Spinal cord (tissue), 10 donors: ENCODE results near the gene ENTR1. TPM values are rescaled to one million over a fixed set of nuclear protein-coding genes. Genes with fewer than 3 reads are reported as not detected.

Experiments used
- DNase-seq, 6 donors: peaks; one replicate each; pipeline versions ENCODE4 v3.0.0 to v3.0.0-alpha.2; 2013 to 2015; ENCODE audit warnings: low spot score in 6 of 6, low read depth in 4 of 6
- H3K27ac ChIP-seq: one replicate; pipeline ENCODE4 v1.5.1; 2013; ENCODE audit warnings: low read depth, low read length, control low read depth
- H3K27me3 ChIP-seq: one replicate; pipeline ENCODE4 v1.6.1; 2013; ENCODE audit warnings: low read length; ENCODE audit not compliant: control insufficient read depth, insufficient read depth
- H3K36me3 ChIP-seq: one replicate; pipeline ENCODE4 v1.6.1; 2013; ENCODE audit warnings: low read length; ENCODE audit not compliant: control insufficient read depth, insufficient read depth
- H3K4me1 ChIP-seq: one replicate; pipeline ENCODE4 v1.6.1; 2013; ENCODE audit warnings: low read length; ENCODE audit not compliant: control insufficient read depth, insufficient read depth
- H3K4me3 ChIP-seq: one replicate; pipeline ENCODE4 v1.5.1; 2013; ENCODE audit warnings: low read depth, low read length, control low read depth
- H3K9me3 ChIP-seq: one replicate; pipeline ENCODE4 v1.6.1; 2013; ENCODE audit warnings: low read length; ENCODE audit not compliant: control insufficient read depth, insufficient read depth
- WGBS: methylation state at CpG from one replicate; pipeline ENCODE4 v1.1.5; 2013; ENCODE audit warnings: missing lambda C conversion rate; ENCODE audit not compliant: insufficient coverage; 5-methylcytosine and 5-hydroxymethylcytosine counted together
- polyA plus RNA-seq, 2 donors: library from polyadenylated mRNA; unstranded; fragments of 120-200 nt; gene quantifications; one replicate each; pipeline ENCODE4 v1.2.1, GENCODE V29; 2013; ENCODE audit not compliant: insufficient read length in 2 of 2
- total RNA-seq, 2 donors: library from RNA; depleted of rRNA in 1 of 2; stranded (reverse); fragments of 120-200 nt in 1 of 2; fragments of >200 nt in 1 of 2; gene quantifications; one replicate each; pipeline versions ENCODE4 v1.2.3 to v1.2.4, GENCODE V29; 2013 to 2014
- donor health status: healthy.

Gene ENTR1
- total and polyA plus RNA-seq, 4 donors: 22.9 to 69.7 (median 42.7) TPM

DNA sequence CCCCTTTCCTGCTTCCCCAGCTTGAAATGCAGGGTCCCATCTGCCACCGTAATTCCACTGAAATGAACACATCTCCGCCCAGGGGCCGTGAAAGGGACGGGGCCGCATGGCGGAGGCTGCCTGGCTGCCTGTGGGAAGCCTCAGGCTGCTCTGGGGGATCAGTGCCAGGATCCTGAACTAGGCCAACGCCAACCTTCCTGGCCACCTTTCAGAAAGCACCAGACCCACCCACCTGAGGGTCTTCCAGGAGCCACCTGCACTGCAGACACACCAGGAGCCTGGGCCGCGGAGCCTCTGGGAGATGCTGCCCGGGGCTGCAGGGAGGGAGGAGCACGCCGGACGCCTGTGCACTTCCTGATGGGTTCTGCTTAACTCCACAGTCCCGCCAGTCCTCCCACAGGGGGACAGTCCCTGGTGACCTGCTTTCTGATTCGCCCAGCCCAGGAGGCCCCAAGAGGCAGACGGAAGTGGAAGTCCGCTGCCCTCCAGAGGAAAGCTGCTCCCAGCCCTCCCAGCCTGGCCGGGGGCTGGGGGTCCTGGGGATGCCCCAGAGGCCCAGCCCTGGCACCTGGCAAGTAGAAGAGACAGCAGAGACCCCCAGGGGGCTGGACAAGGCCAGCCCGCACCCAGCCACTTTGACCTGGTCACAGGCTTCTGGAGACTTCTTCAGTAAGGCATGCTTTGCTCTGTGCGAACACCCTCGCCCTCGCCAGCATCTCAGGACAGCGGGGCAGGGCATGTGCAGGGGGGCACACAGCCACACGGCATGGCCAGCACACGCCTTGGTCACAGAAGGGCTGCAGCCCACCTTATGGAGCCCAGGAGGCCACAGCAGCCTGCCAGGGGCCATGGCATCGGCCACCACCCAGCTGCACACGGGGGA, 36.9 kb downstream of the ENTR1 start, which contains the start of gene CARD9:
Gene CARD9 (minus strand): TSS at position 370 of the 883 bp plus-strand sequence. CDS start 1,591 bp downstream, outside the sequence.
- DNase-seq: peak in 1 of 6 donors; percentile 37
- H3K27ac ChIP-seq: peak within 1 kb of the TSS; percentile 25
- H3K27me3 ChIP-seq: no peaks in the 10 kb centered on the region
- H3K4me1 ChIP-seq: peaks cover 23% of the 10 kb centered on the region
- WGBS: 54% methylated on average over 27 of the region's 27 CpGs
- H3K36me3 ChIP-seq: peaks cover 77% of the 10 kb centered on the region
- peak within 1 kb of the TSS; percentile 9 for H3K4me3 ChIP-seq
- H3K9me3 ChIP-seq: no peaks in the 10 kb centered on the region

DNA sequence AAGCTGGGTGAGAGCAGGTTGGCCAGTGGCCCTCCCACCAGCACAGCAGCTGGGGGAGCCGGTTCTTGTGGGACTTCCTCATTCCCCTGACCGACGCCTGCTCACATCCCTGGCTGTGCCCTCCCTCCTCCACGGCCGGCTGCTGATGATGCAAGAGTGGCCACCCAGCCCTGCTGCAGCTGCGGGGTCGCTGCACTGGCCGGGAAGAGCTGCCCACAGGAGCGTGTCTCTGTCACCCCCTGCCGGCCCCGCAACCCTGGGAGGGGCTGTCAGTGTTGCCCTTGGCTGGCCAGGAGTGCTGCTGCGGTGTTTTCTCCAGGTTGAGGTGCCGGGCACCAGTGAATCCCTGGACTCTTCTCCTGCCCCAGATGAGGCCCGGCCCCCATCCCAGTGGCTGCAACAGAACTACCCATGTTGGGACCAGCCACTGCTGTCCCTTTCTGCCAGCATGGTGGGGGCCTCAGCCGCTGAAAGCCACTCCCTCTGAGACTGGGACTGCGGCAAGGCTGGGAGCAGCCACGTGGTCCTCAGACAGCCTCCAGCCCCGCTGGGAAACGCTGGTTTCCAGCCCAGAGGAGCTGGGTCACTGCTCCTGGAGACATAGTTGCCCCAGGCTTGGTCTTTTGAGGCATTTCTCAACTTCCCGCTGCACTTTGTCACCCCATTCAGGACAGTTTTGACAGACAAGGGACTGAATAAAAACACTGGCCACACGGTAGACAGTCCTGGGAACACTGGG, 37.7 kb downstream of the ENTR1 start:
- H3K27me3 ChIP-seq: no peaks in the 10 kb centered on the region
- peaks cover 69% of the 10 kb centered on the region for H3K36me3 ChIP-seq
- DNase-seq: peak in 1 of 6 donors; percentile 31
- H3K9me3 ChIP-seq: no peaks in the 10 kb centered on the region
- peak overlapping the region; percentile 25 for H3K27ac ChIP-seq
- 30% methylated on average over 21 of the region's 21 CpGs for WGBS
- peaks cover 23% of the 10 kb centered on the region for H3K4me1 ChIP-seq
- H3K4me3 ChIP-seq: no peak overlapping the region

DNA sequence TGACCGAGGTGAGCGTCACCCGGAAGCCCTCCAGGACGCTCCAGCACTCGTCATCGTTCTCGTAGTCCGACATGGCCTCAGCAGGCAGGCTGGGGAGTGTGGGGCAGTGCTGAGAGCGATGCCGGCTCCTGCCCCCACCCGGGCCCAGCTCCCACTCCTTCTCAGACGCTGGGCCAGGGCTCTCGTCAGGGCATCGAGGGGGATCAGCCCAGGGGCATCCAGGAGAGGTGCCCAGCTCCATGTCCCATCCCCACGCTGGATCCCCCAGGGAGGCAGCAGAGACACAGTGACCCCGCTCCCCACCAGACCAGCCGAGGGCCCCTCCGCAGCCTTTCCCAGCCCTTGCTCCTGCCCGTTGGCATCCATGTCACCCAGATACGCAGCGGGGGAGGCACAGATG, 38.4 kb downstream of the ENTR1 start:
- Histone ChIP-seq H3K27me3 (no peaks in the 10 kb centered on the region), H3K36me3 (peaks cover 66% of the 10 kb centered on the region), H3K9me3 (no peaks in the 10 kb centered on the region), H3K4me3 (no peak overlapping the region), H3K27ac (no peak overlapping the region), H3K4me1 (peaks cover 23% of the 10 kb centered on the region)
- no peak for DNase-seq
- WGBS: 79% methylated on average over 10 of the region's 21 CpGs

DNA sequence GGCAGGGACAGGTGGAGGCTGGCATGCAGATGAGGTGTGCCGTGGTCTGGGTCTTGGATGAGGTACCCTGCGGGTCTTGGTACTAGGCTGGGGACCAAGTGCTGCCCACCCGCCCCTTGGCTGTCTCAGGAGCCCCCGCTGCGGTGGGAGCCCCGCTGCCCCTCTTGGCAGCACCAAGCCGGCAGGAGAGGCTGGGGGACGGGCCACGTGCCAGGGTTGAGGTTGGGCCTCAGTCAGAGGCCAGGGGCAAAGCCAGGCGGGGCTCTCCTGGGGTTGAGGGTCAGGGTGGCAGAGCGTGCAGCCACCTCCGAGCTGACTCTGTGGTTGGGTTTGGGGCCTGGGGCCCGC, 38.9 kb downstream of the ENTR1 start:
- DNase-seq: no peak
- H3K36me3 ChIP-seq: peaks cover 65% of the 10 kb centered on the region
- no peaks in the 10 kb centered on the region for H3K27me3 ChIP-seq
- no peak overlapping the region for H3K4me3 ChIP-seq
- H3K27ac ChIP-seq: no peak overlapping the region
- WGBS: 90% methylated on average over 13 of the region's 13 CpGs
- H3K9me3 ChIP-seq: no peaks in the 10 kb centered on the region
- peaks cover 21% of the 10 kb centered on the region for H3K4me1 ChIP-seq

DNA sequence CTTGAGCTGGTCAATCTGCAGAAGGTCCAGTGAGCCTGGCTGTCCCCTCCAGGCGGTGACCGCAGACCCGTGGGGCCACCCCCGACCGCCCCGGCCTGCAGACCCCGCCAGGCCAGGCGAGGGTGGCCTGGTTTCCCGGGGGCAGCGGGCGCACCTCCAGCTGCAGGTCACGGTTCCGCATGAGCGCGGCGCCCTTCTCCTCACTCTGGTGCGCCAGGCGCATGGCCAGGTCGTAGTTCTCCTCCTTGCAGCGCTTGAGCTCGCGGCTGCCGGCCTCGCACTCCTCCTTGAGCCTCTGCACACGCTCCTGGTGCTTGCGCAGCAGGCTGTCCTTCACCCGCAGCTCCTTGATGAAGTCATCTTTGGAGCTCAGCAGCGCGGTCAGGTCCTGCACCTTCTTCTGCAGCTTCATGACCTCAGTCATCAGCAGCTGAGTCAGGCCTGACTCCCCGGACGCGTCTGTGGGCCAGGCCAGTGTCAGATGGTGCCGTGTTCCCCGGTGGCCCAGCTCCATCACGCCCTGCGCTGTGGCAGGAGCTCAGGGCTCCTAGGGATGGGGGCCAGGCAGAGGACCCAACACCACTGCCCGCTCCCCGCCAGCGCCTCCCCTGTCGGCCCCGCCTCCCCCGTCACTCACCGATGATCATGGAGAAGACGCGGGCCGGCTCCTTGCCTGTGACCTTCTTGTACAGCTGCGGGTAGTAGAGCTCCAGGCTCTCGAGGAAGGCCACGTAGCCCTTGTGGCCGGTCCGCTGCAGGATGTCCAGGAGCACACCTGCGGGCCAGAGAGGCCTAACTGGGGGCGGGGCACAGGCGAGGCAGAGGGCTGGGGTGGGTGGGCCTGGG, 39.5 kb downstream of the ENTR1 start:
- Histone ChIP-seq H3K36me3 (peaks cover 59% of the 10 kb centered on the region), H3K27ac (no peak overlapping the region), H3K4me3 (no peak overlapping the region), H3K4me1 (peaks cover 21% of the 10 kb centered on the region), H3K9me3 (no peaks in the 10 kb centered on the region), H3K27me3 (no peaks in the 10 kb centered on the region)
- no peak for DNase-seq
- WGBS: 91% methylated on average over 51 of the region's 54 CpGs

DNA sequence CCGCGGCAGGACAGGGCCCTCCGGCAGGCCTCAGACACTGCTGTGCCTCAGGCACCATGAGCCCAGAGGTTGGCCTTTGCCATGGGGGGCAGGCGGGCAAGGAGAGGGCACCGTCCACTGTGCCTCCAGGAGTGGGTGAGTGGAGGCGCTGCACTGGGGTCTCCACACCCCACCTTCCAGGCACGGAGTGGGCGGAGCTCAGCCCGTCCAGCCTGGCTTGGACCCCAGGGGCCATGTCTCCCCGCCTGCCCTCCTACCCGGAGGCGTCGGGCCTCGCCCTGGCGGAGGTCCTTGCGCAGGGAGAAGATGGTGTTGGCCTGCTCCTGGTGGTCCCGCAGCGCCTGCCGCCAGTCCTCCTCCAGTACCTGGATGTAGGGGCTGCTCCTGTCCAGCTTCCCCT, 40.4 kb downstream of the ENTR1 start:
- H3K27me3 ChIP-seq: no peaks in the 10 kb centered on the region
- H3K9me3 ChIP-seq: no peaks in the 10 kb centered on the region
- H3K27ac ChIP-seq: no peak overlapping the region
- H3K36me3 ChIP-seq: peaks cover 53% of the 10 kb centered on the region
- H3K4me1 ChIP-seq: peaks cover 28% of the 10 kb centered on the region
- DNase-seq: no peak
- no peak overlapping the region for H3K4me3 ChIP-seq
- 91% methylated on average over 18 of the region's 19 CpGs for WGBS

DNA sequence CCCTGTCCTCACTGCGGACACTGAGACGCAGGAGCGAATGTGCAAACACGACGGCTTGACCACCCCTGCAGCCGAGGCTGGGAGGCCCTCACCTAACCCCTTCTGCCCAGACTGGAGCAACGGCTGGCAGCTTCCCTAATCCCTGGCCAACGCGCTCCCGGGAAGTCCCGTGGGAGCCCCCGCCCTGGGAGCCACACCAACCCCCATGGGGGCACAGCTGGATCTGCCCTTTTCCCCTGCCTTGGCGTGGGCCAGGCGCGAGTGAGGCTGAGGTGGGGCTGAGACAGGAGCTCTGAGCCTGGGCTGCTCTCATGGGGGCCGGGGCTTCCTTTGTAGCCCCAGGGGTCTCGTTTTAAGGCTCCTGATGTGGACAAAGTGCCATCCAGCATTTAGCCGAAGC, 42.2 kb downstream of the ENTR1 start:
- Histone ChIP-seq H3K4me3 (no peak overlapping the region), H3K4me1 (peaks cover 34% of the 10 kb centered on the region), H3K9me3 (no peaks in the 10 kb centered on the region), H3K36me3 (peaks cover 39% of the 10 kb centered on the region), H3K27ac (no peak overlapping the region), H3K27me3 (peaks cover 2% of the 10 kb centered on the region)
- no peak for DNase-seq
- 83% methylated on average over 18 of the region's 18 CpGs for WGBS

DNA sequence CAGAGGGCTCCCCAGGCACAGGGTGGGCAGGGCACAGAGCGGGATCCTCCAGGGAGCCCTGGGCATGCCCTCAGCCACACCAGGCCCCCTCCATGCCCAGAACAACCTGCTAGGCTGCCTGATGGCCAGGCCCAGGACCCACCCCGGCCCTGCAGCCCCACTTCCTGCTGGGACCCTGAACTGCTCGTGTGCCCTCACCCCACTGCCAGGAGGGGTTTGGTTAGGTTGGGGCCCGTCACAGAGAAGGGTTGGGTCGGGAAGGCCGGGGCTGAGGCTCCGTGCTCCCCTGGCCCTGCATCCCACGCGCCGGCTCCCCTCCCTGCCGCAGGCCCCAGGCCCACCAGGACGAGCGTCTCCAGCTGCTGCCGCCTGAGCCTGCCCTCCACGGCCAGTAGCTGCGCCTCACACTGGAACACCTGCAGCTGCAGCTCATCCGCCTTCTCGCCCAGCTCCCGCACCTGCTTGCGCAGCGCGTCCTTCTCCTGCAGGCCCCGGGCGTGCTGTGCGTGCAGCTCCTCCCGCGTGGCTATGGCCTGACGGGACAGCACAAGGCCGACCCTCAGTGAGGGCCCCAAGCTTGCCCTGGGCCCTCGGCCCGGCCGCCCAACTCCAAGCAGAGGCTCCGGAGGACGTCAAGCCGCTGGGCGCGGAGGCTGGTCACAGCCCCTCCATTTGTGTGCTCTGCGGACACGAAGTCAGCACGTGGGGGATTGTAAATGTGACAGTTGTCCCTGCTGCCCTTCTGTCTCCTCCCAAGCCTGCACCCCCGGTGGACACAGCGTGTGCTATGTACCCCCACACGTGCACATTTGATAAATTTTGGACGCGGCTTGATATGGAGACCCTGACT, 42.9 kb downstream of the ENTR1 start:
- Histone ChIP-seq H3K27me3 (peaks cover 2% of the 10 kb centered on the region), H3K27ac (no peak overlapping the region), H3K36me3 (peaks cover 41% of the 10 kb centered on the region), H3K9me3 (no peaks in the 10 kb centered on the region), H3K4me1 (peaks cover 34% of the 10 kb centered on the region), H3K4me3 (no peak overlapping the region)
- WGBS: 84% methylated on average over 45 of the region's 45 CpGs
- no peak for DNase-seq
